Measurements from ENCODE around the gene UTS2R. TPM values are rescaled to one million over a fixed set of nuclear protein-coding genes. Genes with fewer than 3 reads are reported as not detected.

UTS2R gene
- total RNA-seq, 1 donor from 2014 or later, result 1.4 TPM

- Histone ChIP-seq H3K4me3 (peak within 1 kb of the TSS; percentile 70), H3K27ac (replicated peaks) (peak within 1 kb of the TSS; percentile 83), H3K27me3 (ENCODE audit: low read depth) (peaks cover 51% of the 10 kb centered on the region), H3K9me3 (replicated peaks) (no peaks in the 10 kb centered on the region), H3K36me3 (no peaks in the 10 kb centered on the region), H3K4me1 (peaks cover 58% of the 10 kb centered on the region)
- DNase-seq, result peak; percentile 66
- intact Hi-C loops (cut with micrococcal nuclease), result no loop called here
- TF ChIP-seq CTCF (IDR thresholded peaks at IDR 0.05; ENCODE audit: borderline replicate concordance), result no peak
Measured at GRCh38 chr17:82333279-82334171, 38.0 kb upstream of the UTS2R start, which contains the start of gene SECTM1. TSS of gene SECTM1 (minus strand) at chr17:82333766. CDS start at chr17:82327240, 6,526 bp downstream.

- TF ChIP-seq CTCF (IDR thresholded peaks at IDR 0.05; ENCODE audit: borderline replicate concordance), result no peak
- intact Hi-C loops (cut with micrococcal nuclease), result no loop called here
- peak overlapping the region; percentile 83 for H3K27ac ChIP-seq (replicated peaks)
- no peak for DNase-seq
- H3K36me3 ChIP-seq, result no peaks in the 10 kb centered on the region
- H3K4me3 ChIP-seq, result peak overlapping the region; percentile 70
- H3K27me3 ChIP-seq (ENCODE audit: low read depth), result peaks cover 45% of the 10 kb centered on the region
- peaks cover 65% of the 10 kb centered on the region for H3K4me1 ChIP-seq
- no peaks in the 10 kb centered on the region for H3K9me3 ChIP-seq (replicated peaks)
Measured at GRCh38 chr17:82334204-82334621, 37.4 kb upstream of the UTS2R start.

GRCh38 chr17:82334622-82335394, 36.8 kb upstream of the UTS2R start:
- no peaks in the 10 kb centered on the region for H3K36me3 ChIP-seq
- H3K4me3 ChIP-seq, result peak overlapping the region; percentile 70
- DNase-seq, result no peak
- peaks cover 39% of the 10 kb centered on the region for H3K27me3 ChIP-seq (ENCODE audit: low read depth)
- TF ChIP-seq CTCF (IDR thresholded peaks at IDR 0.05; ENCODE audit: borderline replicate concordance), result no peak
- peak overlapping the region; percentile 83 for H3K27ac ChIP-seq (replicated peaks)
- H3K9me3 ChIP-seq (replicated peaks), result no peaks in the 10 kb centered on the region
- peaks cover 70% of the 10 kb centered on the region for H3K4me1 ChIP-seq
- intact Hi-C loops (cut with micrococcal nuclease), result no loop called here

- Histone ChIP-seq H3K27ac (replicated peaks) (peak overlapping the region; percentile 10), H3K9me3 (replicated peaks) (no peaks in the 10 kb centered on the region), H3K4me3 (peak overlapping the region; percentile 57), H3K27me3 (ENCODE audit: low read depth) (peaks cover 5% of the 10 kb centered on the region), H3K4me1 (peaks cover 35% of the 10 kb centered on the region), H3K36me3 (no peaks in the 10 kb centered on the region)
- intact Hi-C loops (cut with micrococcal nuclease), result no loop called here
- DNase-seq, result no peak
- TF ChIP-seq CTCF (IDR thresholded peaks at IDR 0.05; ENCODE audit: borderline replicate concordance), result no peak
Measured at GRCh38 chr17:82338858-82339633, 32.5 kb upstream of the UTS2R start.
